Trophoblast cell (in vitro differentiated cells and primary cell): ENCODE data around the gene KCNMA1.

Experiments
- DNase-seq, 2 donors: peaks; one replicate each; pipeline ENCODE4 v3.0.0-alpha.2; 2016
- H2AFZ ChIP-seq: 2 replicates; pipeline ENCODE4 v1.6.1; 2013; ENCODE audit warnings: low read length, moderate library complexity, mild to moderate bottlenecking; ENCODE audit not compliant: insufficient read depth, poor library complexity
- H2AK5ac ChIP-seq: 2 replicates; pipeline ENCODE4 v1.6.1; 2013; ENCODE audit warnings: mild to moderate bottlenecking, low read length
- H2BK120ac ChIP-seq: 2 replicates; pipeline ENCODE4 v1.6.1; 2013; ENCODE audit warnings: low read length, mild to moderate bottlenecking, moderate library complexity; ENCODE audit not compliant: insufficient read depth, poor library complexity
- H2BK12ac ChIP-seq: 2 replicates; pipeline ENCODE4 v1.6.1; 2013; ENCODE audit warnings: mild to moderate bottlenecking, low read length, moderate library complexity
- H2BK5ac ChIP-seq: 2 replicates; pipeline ENCODE4 v1.6.1; 2013; ENCODE audit warnings: low read length, low read depth, moderate library complexity, mild to moderate bottlenecking; ENCODE audit not compliant: poor library complexity
- H3K14ac ChIP-seq: 2 replicates; pipeline ENCODE4 v1.6.1; 2013; ENCODE audit warnings: mild to moderate bottlenecking, low read length
- H3K18ac ChIP-seq: 2 replicates; pipeline ENCODE4 v1.6.1; 2013; ENCODE audit warnings: mild to moderate bottlenecking, low read length
- H3K23ac ChIP-seq: 2 replicates; pipeline ENCODE4 v1.6.1; 2013; ENCODE audit warnings: low read length
- H3K27ac ChIP-seq: 2 replicates; pipeline ENCODE4 v1.5.1; 2013; ENCODE audit warnings: low read depth, mild to moderate bottlenecking, inconsistent platforms, low read length, moderate library complexity
- H3K27me3 ChIP-seq: 2 replicates; pipeline ENCODE4 v1.6.1; 2013; ENCODE audit warnings: inconsistent platforms, mild to moderate bottlenecking, low read length, moderate library complexity; ENCODE audit not compliant: insufficient read depth
- H3K36me3 ChIP-seq, 2 experiments: 1 replicate in 1 of 2; 2 replicates in 1 of 2; pipeline ENCODE4 v1.6.1; 2013; ENCODE audit warnings: low read length in 2 of 2, mild to moderate bottlenecking in 2 of 2, moderate library complexity in 1 of 2; ENCODE audit not compliant: insufficient read depth in 2 of 2, control insufficient read depth in 1 of 2
- H3K4ac ChIP-seq: 2 replicates; pipeline ENCODE4 v1.6.1; 2013; ENCODE audit warnings: low read depth, mild to moderate bottlenecking, low read length, moderate library complexity
- H3K4me1 ChIP-seq, 2 experiments: 1 replicate in 1 of 2; 2 replicates in 1 of 2; pipeline ENCODE4 v1.6.1; 2013; ENCODE audit warnings: low read length in 2 of 2, mild to moderate bottlenecking in 2 of 2, moderate library complexity in 1 of 2; ENCODE audit not compliant: insufficient read depth in 2 of 2, control insufficient read depth in 1 of 2
- H3K4me2 ChIP-seq: 2 replicates; pipeline ENCODE4 v1.6.1; 2013; ENCODE audit warnings: inconsistent platforms, mild to moderate bottlenecking, low read length, moderate library complexity
- H3K4me3 ChIP-seq: 2 replicates; pipeline ENCODE4 v1.5.1; 2013; ENCODE audit warnings: mild to moderate bottlenecking, low read depth, low read length, inconsistent platforms
- H3K79me1 ChIP-seq: one replicate; pipeline ENCODE4 v1.6.1; 2013; ENCODE audit warnings: low read length
- H3K79me2 ChIP-seq: 2 replicates; pipeline ENCODE4 v1.6.1; 2013; ENCODE audit warnings: low read length, mild to moderate bottlenecking; ENCODE audit not compliant: control insufficient read depth, insufficient read depth, poor library complexity
- H3K9ac ChIP-seq: 2 replicates; pipeline ENCODE4 v1.6.1; 2013; ENCODE audit warnings: mild to moderate bottlenecking, low read length
- H3K9me3 ChIP-seq: 2 replicates; pipeline ENCODE4 v1.6.1; 2013; ENCODE audit warnings: low read depth, mild to moderate bottlenecking, control low read depth, inconsistent platforms, low read length; ENCODE audit not compliant: insufficient read depth
- H4K12ac ChIP-seq: 2 replicates; pipeline ENCODE4 v1.6.1; 2013; ENCODE audit warnings: low read depth, mild to moderate bottlenecking, low read length, moderate library complexity
- H4K8ac ChIP-seq: 2 replicates; pipeline ENCODE4 v1.6.1; 2013; ENCODE audit warnings: low read depth, mild to moderate bottlenecking, low read length, moderate library complexity
- H4K91ac ChIP-seq: one replicate; pipeline ENCODE4 v1.6.1; 2013; ENCODE audit warnings: low read depth, mild to moderate bottlenecking, low read length, moderate library complexity
- WGBS: extraction: QIAGEN DNeasy Blood & Tissue Kit; methylation state at CpG from one replicate; pipeline ENCODE4 v1.1.7; 2013; ENCODE audit warnings: missing lambda C conversion rate; ENCODE audit not compliant: insufficient read length, insufficient coverage; ENCODE audit errors: extremely low coverage; 5-methylcytosine and 5-hydroxymethylcytosine counted together

Gene KCNMA1

DNA sequence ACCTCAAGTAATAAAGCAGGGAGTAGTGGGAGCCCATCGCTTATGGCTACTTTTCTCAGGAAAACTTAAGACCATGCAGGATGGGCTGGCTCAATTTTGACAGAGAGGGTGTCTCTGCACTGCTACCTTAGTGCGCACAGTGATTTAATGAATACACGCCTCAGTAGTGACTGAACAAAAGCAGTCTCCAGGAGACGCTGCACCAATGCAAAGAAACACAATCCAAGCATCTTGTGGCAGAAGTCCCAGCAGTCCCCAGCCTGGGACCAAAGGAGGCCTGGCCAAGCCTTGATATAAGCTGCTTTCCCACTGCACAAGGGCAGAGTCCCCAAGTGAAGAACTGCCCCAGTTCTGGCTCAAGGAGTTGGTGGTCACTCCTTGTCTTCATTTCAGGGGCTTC is 368.9 kb downstream of the KCNMA1 start:
- no peak overlapping the region for H4K91ac ChIP-seq
- no peak overlapping the region for H4K12ac ChIP-seq
- peaks cover 0 to 4% of the 10 kb centered on the region in 2 experiments for H3K36me3 ChIP-seq
- no peak overlapping the region for H2AFZ ChIP-seq
- no peaks in the 10 kb centered on the region for H3K9me3 ChIP-seq
- no peak overlapping the region for H3K14ac ChIP-seq
- H3K4me1 ChIP-seq, result peaks cover 0 to 2% of the 10 kb centered on the region in 2 experiments
- no peaks in the 10 kb centered on the region for H3K27me3 ChIP-seq
- no CpG with 5 or more reads among the region's 4 CpGs for WGBS
- H2BK5ac ChIP-seq, result no peak overlapping the region
- H2AK5ac ChIP-seq, result no peak overlapping the region
- H3K4me2 ChIP-seq, result no peak overlapping the region
- H3K79me2 ChIP-seq, result no peaks in the 10 kb centered on the region
- H3K9ac ChIP-seq, result no peak overlapping the region
- no peak overlapping the region for H3K4ac ChIP-seq
- no peak overlapping the region for H3K18ac ChIP-seq
- H3K27ac ChIP-seq, result no peak overlapping the region
- no peak overlapping the region for H4K8ac ChIP-seq
- H3K4me3 ChIP-seq, result no peak overlapping the region
- H3K79me1 ChIP-seq, result no peaks in the 10 kb centered on the region
- no peak overlapping the region for H2BK12ac ChIP-seq
- no peak overlapping the region for H3K23ac ChIP-seq
- no peak for DNase-seq
- no peak overlapping the region for H2BK120ac ChIP-seq

DNA sequence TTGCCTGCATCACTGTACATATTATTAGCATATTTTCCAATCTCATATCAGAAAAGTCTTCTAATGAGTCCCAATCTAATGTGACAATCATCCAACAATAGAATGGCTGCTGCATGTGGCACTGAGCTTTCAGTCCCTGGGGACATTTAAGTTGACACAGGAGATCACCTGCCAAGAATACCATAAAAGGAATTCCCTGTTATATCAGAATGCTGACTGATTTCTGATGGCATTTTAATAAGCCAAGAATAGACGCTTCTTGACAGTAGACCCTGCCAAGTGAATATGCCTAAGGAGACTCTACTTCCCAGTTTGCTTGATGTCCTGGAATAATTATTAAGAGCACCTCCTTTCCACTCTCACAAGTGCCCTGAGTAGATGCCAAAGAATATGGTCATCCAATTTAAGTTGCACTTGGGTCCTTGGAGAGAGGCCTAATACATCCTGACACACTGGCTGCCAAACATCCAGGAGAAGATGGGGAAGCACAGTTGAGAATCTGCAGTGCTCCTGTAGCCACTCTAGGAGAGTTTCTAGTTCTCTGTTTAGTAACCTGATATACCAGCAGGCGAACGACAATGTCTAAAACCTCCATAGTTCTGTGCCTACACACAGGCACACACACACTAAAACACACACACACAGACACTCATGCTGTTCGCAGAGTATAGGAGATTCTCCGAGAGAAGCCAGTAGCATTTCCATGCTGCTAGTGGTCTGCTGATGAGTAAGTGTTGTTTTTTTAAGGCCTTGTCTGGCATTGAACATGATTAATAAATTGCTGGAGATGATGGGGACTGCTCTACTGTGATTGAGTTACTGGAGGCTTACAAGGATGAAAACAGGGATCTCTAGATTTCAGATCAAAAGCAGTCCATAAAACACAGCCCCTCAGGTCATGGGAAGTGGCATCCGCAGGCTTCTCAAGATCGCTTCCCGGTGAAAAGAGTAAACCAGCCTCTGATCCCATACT is 369.6 kb downstream of the KCNMA1 start:
- H3K14ac ChIP-seq, result no peak overlapping the region
- no peak overlapping the region for H2AK5ac ChIP-seq
- no peak overlapping the region for H3K9ac ChIP-seq
- no peak overlapping the region for H2AFZ ChIP-seq
- no peaks in the 10 kb centered on the region for H3K27me3 ChIP-seq
- H3K9me3 ChIP-seq, result no peaks in the 10 kb centered on the region
- no peak overlapping the region for H4K8ac ChIP-seq
- peaks cover 0 to 2% of the 10 kb centered on the region in 2 experiments for H3K4me1 ChIP-seq
- H3K79me1 ChIP-seq, result no peaks in the 10 kb centered on the region
- H2BK12ac ChIP-seq, result no peak overlapping the region
- no peak for DNase-seq
- no peak overlapping the region for H3K23ac ChIP-seq
- H2BK120ac ChIP-seq, result no peak overlapping the region
- no peak overlapping the region for H3K4me2 ChIP-seq
- H3K79me2 ChIP-seq, result no peaks in the 10 kb centered on the region
- H3K18ac ChIP-seq, result no peak overlapping the region
- H3K4ac ChIP-seq, result no peak overlapping the region
- H4K12ac ChIP-seq, result no peak overlapping the region
- H3K4me3 ChIP-seq, result no peak overlapping the region
- no peak overlapping the region for H2BK5ac ChIP-seq
- H3K36me3 ChIP-seq, result peaks cover 0 to 4% of the 10 kb centered on the region in 2 experiments
- WGBS, result no CpG with 5 or more reads among the region's 8 CpGs
- H4K91ac ChIP-seq, result no peak overlapping the region
- no peak overlapping the region for H3K27ac ChIP-seq

DNA sequence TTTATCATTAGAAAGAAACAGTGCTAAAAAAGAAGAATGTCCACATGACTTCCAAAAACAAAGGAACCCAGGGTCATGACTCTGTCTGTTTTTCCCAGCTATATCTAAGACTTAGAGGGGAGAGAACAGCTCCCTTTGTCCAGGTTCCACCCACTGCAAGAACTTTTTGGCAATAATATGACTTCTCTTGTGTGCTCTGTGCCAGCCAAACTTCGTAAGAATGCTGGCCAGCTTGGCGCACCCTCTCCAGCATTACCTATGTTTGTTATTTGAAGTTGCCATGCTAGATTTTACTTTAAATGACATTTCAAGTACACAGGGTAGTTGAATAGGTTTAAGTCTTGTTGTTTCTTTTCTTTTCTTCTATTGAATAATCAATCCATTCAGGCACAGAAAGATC is 371.4 kb downstream of the KCNMA1 start:
- H2BK120ac ChIP-seq, result no peak overlapping the region
- no peak overlapping the region for H3K23ac ChIP-seq
- no peak overlapping the region for H3K4me3 ChIP-seq
- no peak overlapping the region for H4K8ac ChIP-seq
- no peaks in the 10 kb centered on the region for H3K27me3 ChIP-seq
- peaks cover 0 to 2% of the 10 kb centered on the region in 2 experiments for H3K4me1 ChIP-seq
- no peak overlapping the region for H4K91ac ChIP-seq
- no peaks in the 10 kb centered on the region for H3K79me1 ChIP-seq
- no peak overlapping the region for H2AK5ac ChIP-seq
- WGBS, result no CpG with 5 or more reads among the region's 2 CpGs
- H4K12ac ChIP-seq, result no peak overlapping the region
- H2AFZ ChIP-seq, result no peak overlapping the region
- H3K27ac ChIP-seq, result no peak overlapping the region
- peaks cover 0 to 4% of the 10 kb centered on the region in 2 experiments for H3K36me3 ChIP-seq
- H2BK12ac ChIP-seq, result no peak overlapping the region
- no peak for DNase-seq
- H3K14ac ChIP-seq, result no peak overlapping the region
- no peak overlapping the region for H2BK5ac ChIP-seq
- H3K9ac ChIP-seq, result no peak overlapping the region
- no peaks in the 10 kb centered on the region for H3K79me2 ChIP-seq
- no peak overlapping the region for H3K4me2 ChIP-seq
- no peaks in the 10 kb centered on the region for H3K9me3 ChIP-seq
- H3K4ac ChIP-seq, result no peak overlapping the region
- H3K18ac ChIP-seq, result no peak overlapping the region

DNA sequence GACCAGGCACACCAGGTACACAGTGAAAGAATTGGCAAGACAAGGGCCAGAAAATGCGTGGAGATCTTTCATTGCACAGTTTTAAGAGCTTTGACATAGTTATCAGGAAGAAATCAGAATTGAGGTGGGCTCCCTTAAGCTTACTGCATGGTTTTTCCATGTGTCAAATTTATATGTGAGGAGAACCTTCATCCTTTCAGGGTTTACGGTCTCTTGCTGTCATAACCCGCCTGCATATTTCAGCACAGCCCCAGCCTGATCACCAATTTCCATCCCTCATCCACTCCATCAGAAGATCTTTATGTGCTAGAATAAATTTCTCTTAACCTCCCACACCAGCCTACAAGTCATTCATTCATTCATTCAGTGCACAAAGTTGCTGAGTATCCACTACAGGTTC is 373.1 kb downstream of the KCNMA1 start:
- no peak for DNase-seq
- Histone ChIP-seq H2AK5ac (no peak overlapping the region), H4K8ac (no peak overlapping the region), H4K91ac (no peak overlapping the region), H2BK120ac (no peak overlapping the region), H3K27me3 (no peaks in the 10 kb centered on the region), H3K36me3 (peaks cover 0 to 2% of the 10 kb centered on the region in 2 experiments), H3K9ac (no peak overlapping the region), H2AFZ (no peak overlapping the region), H3K4me3 (no peak overlapping the region), H3K4me1 (peaks cover 0 to 2% of the 10 kb centered on the region in 2 experiments), H3K14ac (no peak overlapping the region), H3K4ac (no peak overlapping the region), H2BK12ac (no peak overlapping the region), H3K23ac (no peak overlapping the region), H3K18ac (no peak overlapping the region), H3K79me1 (no peaks in the 10 kb centered on the region), H3K27ac (no peak overlapping the region), H4K12ac (no peak overlapping the region), H3K79me2 (no peaks in the 10 kb centered on the region), H3K9me3 (no peaks in the 10 kb centered on the region), H3K4me2 (no peak overlapping the region), H2BK5ac (no peak overlapping the region)
- whole genome bisulfite sequencing, result no CpG with 5 or more reads among the region's 3 CpGs
